Germinal center (tissue), 1 donor: Measurements from ENCODE around the gene ZNF205.

Experiments used
- DNase-seq: peaks from one replicate; pipeline ENCODE4 v3.0.0; 2012; ENCODE audit warnings: mixed read lengths, low spot score

Gene ZNF205

DNA sequence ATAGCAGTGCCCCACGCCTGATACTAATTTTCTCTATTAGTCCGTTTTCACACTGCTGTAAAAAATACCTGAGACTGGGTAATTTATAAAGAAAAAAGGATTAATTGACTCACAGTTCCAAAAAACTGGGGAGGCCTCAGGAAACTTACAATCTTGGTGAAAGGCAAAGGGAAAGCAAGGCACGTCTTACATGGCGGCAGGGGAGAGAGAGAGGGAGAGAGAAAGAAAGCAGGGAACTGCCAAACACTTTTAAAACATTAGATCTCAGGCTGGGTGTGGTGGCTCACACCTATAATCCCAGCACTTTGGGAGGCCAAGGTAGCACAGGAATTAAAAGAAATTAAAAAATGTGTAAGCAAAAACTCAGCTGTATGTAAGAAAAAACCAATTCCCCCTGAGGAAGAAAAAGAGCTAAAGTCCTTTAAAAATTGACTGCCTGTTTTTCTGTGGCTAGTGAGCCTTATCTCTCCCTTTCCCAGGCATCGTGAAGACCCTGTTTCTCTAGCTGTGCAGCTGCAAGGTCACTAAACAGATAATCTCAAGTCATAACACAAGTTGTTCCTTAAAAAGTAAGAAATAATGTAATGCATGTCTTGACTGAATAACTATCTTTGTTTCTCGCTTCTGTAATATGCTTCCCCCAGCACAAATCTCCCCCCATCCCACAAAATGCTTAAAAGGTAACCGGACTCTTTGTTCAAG, 27.3 kb upstream of the ZNF205 start:
- DNase-seq, result no peak

DNA sequence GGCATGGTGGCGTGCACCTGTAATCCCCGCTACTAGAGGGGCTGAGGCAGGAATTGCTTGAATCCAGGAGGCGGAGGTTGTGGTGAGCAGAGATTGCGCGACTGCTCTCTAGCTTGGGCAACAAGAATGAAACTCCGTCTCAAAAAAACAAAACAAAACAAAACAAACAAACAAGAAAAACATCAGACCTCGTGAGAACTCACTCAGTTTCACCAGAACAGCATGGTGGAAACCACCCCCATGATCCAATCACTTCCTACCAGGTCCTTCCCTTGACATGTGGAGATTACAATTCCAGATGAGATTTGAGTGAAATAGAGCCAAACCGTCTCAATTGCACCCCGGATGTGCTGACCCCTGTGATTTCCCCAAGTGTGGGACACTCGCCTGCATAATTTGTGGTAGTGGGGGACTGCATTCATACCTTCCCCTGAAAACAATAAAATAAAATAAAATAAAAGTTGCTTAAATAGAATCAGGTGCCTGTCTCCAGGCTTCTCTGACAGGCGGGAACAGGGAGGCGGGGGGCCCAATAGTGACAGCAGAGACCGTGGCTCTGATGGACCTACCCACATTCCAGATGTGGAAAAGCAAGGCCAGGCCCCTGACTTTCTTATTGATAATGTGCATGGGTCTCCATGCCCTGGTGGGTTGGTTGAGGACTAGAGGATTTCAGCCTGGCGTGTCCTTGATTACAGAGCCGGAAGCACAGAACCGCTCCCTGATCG, 26.4 kb upstream of the ZNF205 start:
- DNase-seq, result no peak

DNA sequence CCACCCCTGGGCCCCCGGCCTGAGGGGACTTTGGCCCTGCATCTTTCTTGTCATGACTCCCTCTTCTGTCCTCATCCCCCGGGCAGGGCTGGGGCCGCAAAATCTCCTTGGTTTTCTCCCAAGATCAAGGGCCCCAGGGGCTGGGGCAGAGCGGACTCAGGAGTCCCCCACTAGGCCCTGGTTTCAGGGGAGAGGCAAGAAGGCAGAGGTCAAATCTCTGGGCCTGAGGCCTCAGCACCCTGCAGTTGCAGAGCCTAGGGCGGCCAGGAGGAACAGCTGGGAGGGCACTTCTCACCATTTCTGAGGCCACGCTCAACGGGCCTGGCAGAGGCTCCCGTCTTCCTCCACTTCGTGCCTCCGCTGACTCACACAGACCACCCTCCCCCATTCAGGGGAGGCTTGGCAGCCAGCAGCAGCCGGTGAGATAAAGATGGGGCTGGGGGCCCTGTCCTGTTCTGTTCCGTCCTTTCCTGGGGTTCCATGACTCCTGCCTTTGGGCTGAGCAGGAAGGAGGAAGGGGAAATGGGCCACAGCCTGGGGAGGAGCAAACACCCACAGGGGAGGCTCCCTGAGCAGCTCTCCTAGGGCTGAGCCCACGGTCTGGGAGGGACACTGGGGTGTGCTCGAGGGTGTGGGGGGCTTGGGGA, 25.7 kb upstream of the ZNF205 start:
- DNase-seq, result no peak

GRCh38 chr16:3087243-3088235, 24.8 kb upstream of the ZNF205 start:
- DNase-seq, result no peak

- no peak for DNase-seq
These were observed 23.9 kb upstream of the ZNF205 start for GRCh38 chr16:3088450-3088849.

DNA sequence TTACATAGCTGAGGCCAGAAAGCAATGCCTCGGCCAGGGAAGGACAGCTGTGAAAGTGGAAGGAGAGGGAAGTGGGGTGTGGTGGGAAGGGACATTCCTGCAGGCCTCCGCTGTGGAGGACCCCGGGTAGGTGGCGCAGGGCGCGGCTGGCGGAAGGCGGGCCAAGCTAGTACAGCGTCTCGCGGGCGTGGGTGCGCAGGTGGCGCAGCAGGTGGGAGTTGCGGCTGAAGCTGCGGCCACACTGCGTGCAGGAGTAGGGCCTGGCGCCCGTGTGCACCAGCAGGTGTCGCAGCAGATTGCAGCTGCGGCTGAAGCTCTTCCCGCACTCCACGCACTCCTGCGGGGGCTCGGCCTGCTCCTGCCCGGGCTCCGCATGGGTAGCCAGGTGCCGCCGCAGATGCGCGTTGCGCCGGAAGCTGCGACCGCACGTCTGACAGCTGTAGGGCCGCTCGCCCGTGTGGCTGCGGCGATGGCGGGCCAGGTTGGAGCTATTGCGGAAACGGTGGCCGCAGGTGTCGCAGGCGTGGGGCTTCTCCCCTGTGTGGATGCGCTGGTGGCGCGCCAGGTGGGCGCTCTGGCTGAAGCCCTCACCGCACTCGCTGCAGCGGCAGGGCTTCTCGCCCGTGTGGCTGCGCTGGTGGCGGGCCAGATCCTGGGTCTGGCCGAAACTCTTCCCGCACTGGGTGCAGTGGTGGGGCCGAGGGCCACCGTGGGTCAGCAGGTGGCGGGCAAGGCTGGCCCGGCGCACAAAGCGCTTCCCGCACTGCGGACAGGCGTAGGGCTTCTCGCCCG, 23.3 kb upstream of the ZNF205 start:
- no peak for DNase-seq

- no peak for DNase-seq
These were observed 22.4 kb upstream of the ZNF205 start for GRCh38 chr16:3089717-3090592.

GRCh38 chr16:3091551-3091950, 20.8 kb upstream of the ZNF205 start:
- DNase-seq, result no peak

- no peak for DNase-seq
These were observed 19.9 kb upstream of the ZNF205 start for GRCh38 chr16:3092501-3092941.

GRCh38 chr16:3094289-3095027, 17.9 kb upstream of the ZNF205 start:
- DNase-seq, result peak; percentile 62

- DNase-seq, result peak; percentile 88
These were observed 16.5 kb upstream of the ZNF205 start for GRCh38 chr16:3095869-3096268.

GRCh38 chr16:3096362-3096761, 16.0 kb upstream of the ZNF205 start:
- no peak for DNase-seq

GRCh38 chr16:3097266-3097665, 15.1 kb upstream of the ZNF205 start:
- DNase-seq, result no peak

- no peak for DNase-seq
These were observed 13.7 kb upstream of the ZNF205 start, which contains the start of gene ZSCAN10 for GRCh38 chr16:3098459-3099394. TSS of gene ZSCAN10 (minus strand) at chr16:3099294. CDS start at chr16:3092937, 6,357 bp downstream.

DNA sequence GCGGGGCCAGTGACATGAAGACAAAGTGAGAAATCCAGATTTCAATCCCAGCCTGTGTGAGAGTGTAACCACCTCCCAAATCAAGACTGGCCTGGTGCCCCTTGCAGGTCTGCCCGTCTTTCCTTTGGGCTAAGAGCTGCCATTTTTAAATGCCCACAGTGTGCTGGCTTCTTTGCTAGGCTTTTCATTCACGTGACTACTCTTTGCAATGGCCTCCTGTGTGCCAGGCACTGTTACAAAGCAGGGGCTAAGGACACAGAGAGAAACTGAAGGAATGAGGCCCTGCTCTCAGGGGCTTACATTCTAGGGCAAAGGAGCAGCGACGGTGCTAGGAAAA, 13.0 kb upstream of the ZNF205 start:
- DNase-seq, result no peak

DNA sequence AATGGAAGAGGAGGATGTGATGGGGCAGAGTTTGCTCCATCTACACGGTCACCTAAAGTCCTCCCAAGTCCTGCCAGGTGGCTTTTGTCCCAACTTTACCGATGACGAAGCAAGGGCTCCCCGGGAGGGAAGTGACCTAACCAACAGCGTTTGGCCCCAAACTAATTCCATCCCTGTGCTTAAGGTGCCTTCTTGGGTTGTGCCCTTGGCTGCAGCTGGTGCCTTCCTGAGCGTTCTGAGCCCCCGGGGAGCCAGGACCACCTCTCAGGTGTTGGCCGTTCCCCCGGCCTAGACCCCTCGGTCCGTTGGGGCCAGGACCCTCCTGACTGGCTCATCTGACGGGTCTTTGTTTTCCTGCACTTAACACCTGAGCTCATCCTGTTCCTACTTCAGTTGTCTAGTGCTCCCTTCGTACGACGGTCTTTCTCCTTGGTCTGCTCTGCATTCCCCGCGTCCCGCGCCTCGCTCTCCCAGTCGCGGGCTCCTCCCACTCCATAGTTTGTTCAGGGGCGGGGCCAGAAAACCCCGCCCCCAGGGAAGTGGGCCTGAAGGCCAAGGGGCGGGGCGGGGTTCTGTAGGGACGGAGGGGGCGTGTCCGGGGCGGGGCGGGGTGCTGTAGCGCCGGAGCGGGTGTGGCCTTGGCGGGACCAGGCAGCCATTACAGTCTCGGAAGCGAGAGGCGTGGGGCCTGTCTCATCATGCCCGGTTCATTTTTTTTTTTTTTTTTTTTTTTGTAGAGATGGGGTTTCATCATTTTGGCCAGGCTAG, 12.5 kb upstream of the ZNF205 start:
- peak; percentile 96 for DNase-seq
